Kidney epithelial cell (primary cell): ENCODE measurements around the gene LRRC10B. TPM values are rescaled to one million over a fixed set of nuclear protein-coding genes. Genes with fewer than 3 reads are reported as not detected.

ENCODE experiments used
- DNase-seq: peaks from one replicate; pipeline ENCODE4 v3.0.0-alpha.2; 2010; ENCODE audit warnings: low read depth
- H3K27me3 ChIP-seq: 2 replicates; pipeline ENCODE4 v1.6.0; 2011; ENCODE audit warnings: low read length; ENCODE audit not compliant: control insufficient read depth, insufficient read depth
- H3K36me3 ChIP-seq: 2 replicates; pipeline ENCODE4 v1.5.1; 2011; ENCODE audit warnings: low read length; ENCODE audit not compliant: control insufficient read depth, insufficient read depth
- H3K4me3 ChIP-seq: 2 replicates; pipeline ENCODE4 v1.5.1; 2011; ENCODE audit warnings: low read depth, mild to moderate bottlenecking, control low read depth, low read length
- CTCF ChIP-seq: IDR thresholded peaks from 2 replicates; pipeline ENCODE4 v1.5.1; 2011; ENCODE audit warnings: mild to moderate bottlenecking, moderate library complexity, low read length, control low read depth, inconsistent platforms; ENCODE audit not compliant: insufficient read depth, poor library complexity, severe bottlenecking
- total RNA-seq: library from RNA; depleted of rRNA; stranded (reverse); fragments of >200 nt; gene quantifications from 2 replicates; pipeline ENCODE4 v1.2.3, GENCODE V29; 2015

LRRC10B gene
- total RNA-seq, 1 donor from 2014 or later, result 0.25 TPM

- Histone ChIP-seq H3K36me3 (no peaks in the 10 kb centered on the region), H3K4me3 (no peak overlapping the region), H3K27me3 (peaks cover 73% of the 10 kb centered on the region)
- DNase-seq, result no peak
- no peak for TF ChIP-seq CTCF
Observed at GRCh38 chr11:61550665-61551227, 42.2 kb downstream of the LRRC10B start.

GRCh38 chr11:61551634-61552033 lies 43.1 kb downstream of the LRRC10B start:
- no peak for DNase-seq
- H3K36me3 ChIP-seq, result no peaks in the 10 kb centered on the region
- no peak for TF ChIP-seq CTCF
- H3K27me3 ChIP-seq, result peaks cover 78% of the 10 kb centered on the region
- H3K4me3 ChIP-seq, result no peak overlapping the region

GRCh38 chr11:61552108-61552635 lies 43.6 kb downstream of the LRRC10B start:
- Histone ChIP-seq H3K27me3 (peaks cover 78% of the 10 kb centered on the region), H3K4me3 (no peak overlapping the region), H3K36me3 (no peaks in the 10 kb centered on the region)
- TF ChIP-seq CTCF, result no peak
- DNase-seq, result no peak

- H3K36me3 ChIP-seq, result no peaks in the 10 kb centered on the region
- no peak for TF ChIP-seq CTCF
- peaks cover 75% of the 10 kb centered on the region for H3K27me3 ChIP-seq
- no peak overlapping the region for H3K4me3 ChIP-seq
- no peak for DNase-seq
Observed at GRCh38 chr11:61553373-61554171, 45.0 kb downstream of the LRRC10B start.

GRCh38 chr11:61554172-61554988 lies 45.8 kb downstream of the LRRC10B start:
- Histone ChIP-seq H3K36me3 (no peaks in the 10 kb centered on the region), H3K27me3 (peaks cover 79% of the 10 kb centered on the region), H3K4me3 (no peak overlapping the region)
- no peak for TF ChIP-seq CTCF
- DNase-seq, result no peak
